HG02623 (cell line): ENCODE results near the gene ACAP3.
"Not testable (repeated sequence)": the region's sequence is repeated elsewhere in the genome, so short reads cannot be mapped to it uniquely, and the experiment has no call there.

Experiments
- ATAC-seq: cut with Tn5 transposase; IDR thresholded peaks from one replicate; pipeline ENCODE4 v1.9.1; 2021; ENCODE audit warnings: moderate library complexity; ENCODE audit not compliant: unreplicated experiment

Gene ACAP3

DNA sequence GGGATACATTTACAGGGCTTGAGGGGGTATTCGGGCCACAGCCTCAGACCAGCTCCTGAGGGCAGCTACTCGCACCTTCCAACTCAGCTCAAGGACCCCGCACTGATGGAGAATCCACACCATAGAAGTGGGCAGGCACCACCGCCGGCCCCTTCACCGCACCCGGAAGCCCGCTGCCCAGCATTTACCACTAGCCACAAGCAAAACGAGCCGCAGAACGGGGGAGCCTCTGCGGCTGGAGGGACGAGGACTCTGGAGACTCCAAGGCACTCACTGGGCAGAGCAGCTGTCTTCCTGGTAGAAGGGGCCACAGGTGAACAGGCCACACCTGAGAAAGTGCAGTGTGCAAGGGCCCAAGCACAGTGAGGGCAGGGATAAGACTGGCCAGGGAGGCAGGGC is 39.4 kb downstream of the ACAP3 start:
- no peak for ATAC-seq

DNA sequence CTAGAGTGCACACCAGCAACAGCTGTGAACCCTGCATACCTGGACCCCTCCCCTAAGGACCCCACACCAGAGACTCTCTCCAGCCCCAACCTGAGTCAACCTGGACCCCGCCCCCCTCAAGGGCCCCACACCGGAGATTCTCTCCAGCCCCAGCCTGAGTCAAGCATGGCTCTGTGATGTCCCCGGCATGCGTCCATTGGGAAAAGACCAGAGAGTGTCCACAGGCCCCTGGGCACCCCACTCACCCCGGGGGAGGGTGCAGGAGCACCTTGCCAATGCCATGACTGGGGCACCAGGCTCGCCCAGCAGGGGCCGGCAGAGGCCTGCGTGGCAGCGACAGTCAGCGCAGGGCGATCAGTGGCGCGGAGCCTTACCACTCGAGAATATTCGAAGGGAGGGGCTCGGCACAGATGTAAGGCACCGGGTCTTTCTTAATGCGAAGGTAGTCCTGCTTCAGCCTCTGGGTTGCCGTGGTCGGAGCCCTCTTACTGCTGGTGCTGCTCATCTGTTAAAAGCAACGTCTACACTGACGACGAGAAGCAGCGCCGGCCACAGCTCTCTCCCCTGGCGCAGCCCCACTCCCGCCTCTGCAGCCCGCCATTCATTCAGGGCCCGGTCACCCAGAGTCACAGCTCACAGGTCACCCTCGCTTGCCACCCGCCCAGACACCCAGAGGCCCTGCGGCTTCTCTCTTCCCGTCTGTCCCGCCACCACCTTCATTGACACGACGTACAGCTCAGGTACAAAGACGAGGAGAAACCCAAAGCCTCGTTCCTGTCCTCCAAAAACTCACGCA is 40.0 kb downstream of the ACAP3 start:
- no peak for ATAC-seq

DNA sequence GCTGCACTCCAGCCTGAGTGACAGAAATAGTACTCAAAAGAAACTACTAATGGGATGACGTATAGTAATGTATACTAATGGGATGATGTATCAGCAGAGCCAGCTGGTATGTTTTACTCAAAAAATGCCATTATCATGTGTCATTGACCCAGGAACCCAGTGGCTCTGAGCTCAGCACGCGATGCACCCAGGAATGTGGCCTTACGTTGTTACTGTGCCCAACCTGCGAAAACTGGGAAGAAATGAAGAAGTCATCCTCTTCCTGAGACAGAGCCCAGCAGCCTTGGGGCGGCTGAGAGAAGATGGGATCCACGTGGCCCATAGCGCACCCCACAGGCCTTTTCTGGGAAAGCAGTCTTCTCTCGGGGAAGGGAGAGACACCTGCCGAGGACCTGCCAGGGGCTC is 42.9 kb downstream of the ACAP3 start:
- no peak for ATAC-seq

DNA sequence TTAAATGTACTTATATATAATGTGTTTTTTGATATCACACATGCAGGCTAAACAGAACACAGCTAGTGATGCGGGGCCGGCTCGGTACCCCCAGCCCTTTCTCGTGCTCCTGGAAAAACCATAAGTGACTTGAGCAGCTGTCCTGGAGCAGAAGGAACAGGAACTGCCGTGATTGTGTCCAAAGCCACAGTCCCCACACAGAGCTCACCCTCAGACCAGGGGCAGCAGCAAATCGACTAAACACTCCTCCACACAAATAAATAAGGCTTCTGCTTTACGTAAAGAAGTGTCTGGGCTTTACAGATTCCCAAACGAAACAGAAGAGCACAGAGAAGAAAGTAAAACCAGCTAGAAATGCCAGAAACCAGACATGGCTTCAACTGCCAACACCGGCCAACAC is 43.7 kb downstream of the ACAP3 start:
- ATAC-seq, result no peak

DNA sequence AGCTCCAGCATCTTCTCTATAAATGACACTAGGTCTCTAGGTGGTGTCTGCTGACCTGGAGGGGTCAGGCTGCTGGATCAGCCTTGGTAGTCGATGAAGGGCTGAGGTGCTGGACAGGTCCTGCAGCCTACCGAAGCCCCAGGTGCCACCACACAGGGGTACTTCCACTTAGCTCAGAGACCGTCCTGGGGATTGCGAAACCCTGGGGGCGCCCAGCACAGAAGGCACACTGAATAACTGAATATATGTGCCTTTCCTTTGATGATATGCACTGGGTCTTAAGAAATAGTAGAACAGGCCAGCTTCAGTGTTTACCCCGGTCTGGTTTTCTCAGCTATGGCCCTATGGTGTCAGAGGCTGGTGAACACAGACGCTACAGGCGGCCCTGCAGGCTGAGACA is 45.0 kb downstream of the ACAP3 start:
- ATAC-seq, result no peak

DNA sequence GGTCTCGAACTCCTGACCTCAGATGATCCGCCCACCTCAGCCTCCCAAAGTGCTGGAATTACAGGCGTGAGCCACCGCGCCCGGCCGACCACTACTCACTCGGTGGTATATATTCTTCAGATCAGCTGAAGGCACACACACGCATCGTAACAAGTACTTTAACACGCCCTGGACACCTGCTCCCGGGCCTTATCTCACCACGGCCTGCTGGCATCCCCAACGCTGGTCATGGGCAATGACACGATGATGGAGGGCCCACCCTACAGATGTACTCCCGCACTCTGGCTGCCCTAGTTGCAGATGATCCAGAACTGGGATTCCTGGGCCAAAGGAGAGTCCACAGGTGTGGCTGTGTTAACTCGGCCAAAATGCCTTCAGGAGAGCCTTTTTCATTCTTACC is 45.7 kb downstream of the ACAP3 start:
- ATAC-seq, result no peak

DNA sequence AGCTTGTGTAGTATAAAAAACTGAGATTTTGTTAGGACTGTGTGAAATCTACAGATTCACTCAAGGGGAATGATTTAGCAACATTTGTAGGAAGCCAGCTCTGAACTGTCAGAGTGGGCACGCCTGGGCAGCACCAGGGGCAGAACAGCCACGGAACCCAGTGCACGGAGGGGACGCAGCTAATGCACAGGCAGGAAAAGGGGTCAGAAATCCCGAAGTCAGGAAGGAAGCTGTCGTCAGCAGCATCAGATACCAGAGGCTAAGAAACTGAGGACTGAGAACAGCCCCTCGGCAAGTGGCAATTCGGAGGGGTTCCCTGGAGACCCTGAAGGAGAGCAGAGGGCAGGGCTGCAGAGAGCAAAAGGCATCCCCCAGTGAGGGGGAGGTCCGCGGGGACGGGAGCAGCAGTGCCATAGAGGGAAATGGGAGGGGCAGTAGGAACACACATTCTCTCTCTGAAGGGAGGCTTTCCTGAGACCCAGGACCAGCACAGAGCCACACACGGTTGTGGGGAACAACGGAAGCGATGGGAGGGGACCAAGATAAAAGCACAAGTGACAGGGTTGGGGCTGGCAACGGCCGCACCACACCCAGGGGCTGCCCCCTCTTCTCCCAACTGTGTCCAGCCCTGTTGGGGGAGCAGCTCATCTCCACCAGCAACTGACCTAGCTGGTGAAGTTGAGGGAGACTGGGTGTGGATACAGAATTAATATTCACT is 46.7 kb downstream of the ACAP3 start:
- no peak for ATAC-seq

DNA sequence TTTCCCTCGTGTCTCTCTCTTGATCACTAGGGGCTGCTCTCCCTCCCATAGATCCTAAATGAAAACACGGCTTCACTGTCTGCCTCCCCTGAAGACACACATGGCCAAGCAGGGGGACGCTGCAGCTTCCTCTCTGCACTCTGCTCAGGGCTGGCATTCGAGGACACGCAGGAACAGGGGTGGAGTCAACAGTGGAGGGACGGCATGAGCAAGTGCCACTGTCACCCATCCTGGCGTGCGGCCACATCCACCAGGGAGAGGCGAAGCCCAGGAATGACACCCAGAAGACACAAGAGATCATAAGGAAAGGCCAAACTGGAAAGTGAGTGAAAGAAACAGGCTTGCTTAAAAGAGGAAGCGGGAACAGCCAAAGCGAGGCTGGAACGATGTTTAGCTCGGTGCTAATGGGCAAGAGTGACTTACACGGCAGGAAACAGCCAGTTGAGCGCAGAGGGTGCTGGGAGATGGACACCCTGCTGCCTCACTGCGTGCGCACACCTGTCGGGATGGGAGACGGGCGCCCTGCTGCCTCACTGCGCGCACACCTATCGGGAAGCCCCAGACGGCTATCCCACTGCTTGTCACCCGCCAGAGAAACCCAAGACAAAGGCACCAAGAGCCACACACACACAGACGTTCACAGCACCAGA is 47.7 kb downstream of the ACAP3 start:
- no peak for ATAC-seq

DNA sequence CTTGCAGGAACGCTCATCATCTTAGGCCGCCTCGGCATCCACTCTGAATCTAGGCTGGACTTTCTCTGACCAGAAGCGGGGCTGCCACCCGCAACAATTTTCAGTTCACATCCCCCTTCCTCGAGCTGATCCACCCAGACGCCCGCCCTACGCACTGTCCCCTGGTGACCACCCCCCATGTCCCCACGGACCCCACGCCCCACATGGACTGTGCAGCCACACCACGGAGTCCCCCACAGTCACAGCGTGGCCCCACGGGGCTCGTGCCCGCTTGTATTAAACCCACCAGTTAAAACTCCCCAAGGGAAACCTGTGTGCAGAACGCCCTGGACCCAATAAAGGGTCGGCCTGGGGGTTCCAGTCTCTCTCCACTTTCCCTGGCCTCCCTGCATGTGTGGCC is 48.2 kb downstream of the ACAP3 start:
- no peak for ATAC-seq

DNA sequence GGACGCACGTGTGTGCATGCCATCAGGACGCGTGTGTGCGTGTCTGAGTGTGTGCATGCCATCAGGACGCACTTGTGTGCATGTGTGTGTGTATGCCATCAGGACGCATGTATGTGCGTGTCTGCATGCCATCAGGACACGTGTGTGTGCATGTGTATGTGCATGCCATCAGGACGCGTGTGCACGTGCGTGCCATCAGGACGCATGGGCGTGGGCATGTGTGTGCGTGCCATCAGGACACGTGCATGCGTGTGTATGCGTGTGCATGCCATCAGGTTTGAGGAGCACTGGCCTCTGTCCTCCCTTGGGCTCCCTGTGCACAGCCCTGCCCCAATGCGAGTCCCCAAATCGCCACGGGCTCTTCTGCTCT is 48.6 kb downstream of the ACAP3 start:
- ATAC-seq, result no peak

DNA sequence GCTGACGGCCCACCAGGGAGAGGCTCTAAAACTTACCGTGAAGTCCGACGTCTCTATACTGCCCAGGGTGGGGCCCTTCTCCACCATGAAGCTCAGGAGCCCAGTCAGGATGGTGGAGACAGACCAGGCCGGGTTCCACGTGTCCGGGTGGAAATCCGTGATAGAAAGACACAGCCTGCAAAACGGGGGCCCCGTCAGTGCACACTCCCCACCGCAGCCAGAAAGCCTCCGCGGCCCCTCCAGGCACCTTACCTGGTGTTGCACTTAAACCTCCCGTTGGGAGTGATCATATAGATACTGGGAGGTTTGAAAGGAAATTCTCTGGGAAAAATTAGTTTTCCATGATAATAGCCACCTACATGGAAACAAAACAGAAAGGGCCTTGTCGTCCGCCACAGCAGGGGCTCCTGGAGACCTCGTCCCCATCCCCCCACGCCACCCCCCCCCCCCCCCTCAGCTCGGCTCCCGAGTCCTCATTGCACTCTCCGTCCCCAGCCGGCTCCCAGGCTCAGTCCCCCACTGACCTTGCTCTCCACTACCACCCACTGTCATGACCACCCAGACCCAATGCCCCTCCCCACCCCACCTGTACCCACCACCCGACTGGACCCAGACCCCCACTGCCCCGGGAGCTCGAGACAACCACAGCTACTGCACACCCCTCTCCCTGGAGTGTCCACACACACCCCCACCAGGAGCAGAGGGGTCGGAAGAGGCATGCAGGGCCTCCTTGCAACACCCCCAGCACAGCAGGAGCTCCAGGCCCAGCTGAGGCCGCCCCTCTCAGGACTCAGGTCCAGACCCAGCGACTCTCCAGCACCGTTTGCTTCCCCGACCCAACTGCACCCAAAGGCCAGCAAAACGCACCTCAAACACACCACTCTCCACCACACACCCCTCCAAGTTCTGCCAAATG is 50.5 kb downstream of the ACAP3 start:
- no peak for ATAC-seq

DNA sequence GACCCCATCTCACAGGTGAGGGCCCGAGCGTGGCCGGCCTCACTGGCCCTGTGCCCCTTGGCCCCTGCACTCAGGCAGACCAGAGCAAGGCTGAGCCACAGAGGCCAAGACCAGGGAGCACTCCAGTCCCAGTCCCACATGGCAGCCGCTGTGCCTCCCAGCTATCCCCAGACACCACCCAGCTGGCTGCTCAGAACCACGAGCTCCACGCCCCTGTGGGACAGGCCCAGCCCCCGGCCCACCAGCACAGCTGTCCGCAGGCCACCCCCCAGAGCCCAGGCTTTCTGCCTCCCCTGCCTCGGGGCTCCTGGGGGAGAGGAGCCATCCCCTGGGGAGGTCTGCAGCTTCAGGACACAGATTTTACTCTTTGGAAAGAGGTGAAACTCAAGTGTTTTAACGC is 52.1 kb downstream of the ACAP3 start:
- ATAC-seq, result no peak

DNA sequence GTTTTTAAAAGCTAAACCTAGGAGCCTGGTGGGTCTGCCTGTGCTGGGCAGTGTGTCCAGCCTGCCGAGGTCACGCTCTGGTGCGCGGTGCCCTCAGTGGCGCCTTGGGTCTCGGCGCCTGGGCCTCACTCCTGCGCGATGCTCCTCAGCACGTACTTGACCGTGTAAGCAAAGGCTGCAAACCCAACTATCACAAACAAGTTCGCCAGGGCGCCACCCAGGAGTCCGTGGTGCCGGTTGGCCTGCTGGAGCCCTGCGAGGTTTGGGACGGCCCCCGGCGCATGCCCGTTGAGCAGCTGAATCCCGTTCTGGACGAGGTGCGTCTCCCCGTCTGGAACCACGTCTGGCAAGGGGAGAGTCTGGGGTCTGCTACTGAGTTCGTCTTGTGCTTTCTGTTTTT is 52.7 kb downstream of the ACAP3 start:
- ATAC-seq, result no peak

DNA sequence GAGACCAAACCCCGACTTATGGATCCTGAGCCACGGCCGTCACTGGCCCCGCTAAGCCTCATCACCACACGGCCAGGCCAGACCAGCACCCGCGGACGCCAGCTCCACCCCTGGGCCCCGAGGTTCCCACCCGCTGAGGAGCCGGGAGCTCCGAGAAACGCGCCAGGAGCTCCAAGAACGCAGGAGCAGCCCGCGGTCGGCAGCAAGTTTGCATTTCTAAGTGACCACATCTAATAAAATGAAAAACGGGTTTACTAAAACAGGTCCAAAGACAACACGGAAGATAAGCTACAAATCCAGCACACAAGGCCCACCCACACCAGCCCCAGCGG is 53.1 kb downstream of the ACAP3 start:
- ATAC-seq, result no peak

DNA sequence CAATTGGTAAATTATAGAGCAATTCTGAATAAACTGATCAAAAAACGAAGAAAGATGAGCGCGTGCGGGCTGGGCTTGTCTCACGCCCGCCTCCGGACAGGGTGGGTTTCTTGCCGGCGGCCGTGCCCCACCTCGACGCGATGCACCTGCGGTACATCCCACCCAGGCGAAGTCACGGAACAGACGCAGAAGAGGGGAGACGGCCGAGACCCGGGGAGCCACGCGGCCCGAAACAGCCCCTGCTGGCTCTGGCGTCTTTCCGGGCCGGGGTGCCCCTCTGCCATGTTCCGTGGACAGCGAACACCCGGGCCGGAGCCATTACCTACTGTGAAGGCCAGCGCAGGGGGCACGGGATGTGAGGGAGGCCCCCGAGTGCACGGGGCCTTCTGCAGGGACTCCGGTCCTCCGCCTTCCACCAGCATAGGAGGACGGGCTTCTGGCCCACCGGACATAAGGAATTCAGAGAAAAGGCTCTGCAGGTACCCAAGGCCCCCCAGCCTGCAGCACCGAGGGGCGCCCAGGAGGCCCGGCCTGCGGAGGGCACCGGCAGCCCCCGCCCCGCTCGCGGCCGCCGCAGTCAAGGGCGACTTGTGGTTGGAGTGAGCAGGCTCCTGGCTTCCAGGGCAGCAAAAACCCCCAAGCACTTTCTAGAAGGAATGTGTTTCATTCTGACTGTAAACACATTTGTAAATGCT is 53.6 kb downstream of the ACAP3 start:
- ATAC-seq, result no peak

DNA sequence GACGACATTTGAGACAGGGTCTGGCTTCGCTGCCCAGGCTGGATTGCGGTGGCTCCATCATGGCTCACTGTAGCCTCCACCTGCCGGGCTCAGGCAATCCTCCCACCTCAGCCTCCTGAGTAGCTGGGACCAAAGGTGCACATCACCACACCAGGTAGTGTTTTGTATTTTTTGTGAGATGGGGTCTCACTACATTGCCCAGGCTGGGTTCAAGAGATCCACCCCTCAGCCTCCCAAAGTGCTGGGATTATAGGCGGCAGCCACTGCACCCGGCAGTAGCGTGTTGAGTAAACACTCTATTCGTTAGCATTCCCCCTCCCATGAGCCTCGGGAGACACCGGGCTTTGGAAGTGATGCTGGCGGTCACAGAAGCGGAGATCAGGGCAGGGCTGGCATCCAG is 54.4 kb downstream of the ACAP3 start:
- ATAC-seq, result no peak

DNA sequence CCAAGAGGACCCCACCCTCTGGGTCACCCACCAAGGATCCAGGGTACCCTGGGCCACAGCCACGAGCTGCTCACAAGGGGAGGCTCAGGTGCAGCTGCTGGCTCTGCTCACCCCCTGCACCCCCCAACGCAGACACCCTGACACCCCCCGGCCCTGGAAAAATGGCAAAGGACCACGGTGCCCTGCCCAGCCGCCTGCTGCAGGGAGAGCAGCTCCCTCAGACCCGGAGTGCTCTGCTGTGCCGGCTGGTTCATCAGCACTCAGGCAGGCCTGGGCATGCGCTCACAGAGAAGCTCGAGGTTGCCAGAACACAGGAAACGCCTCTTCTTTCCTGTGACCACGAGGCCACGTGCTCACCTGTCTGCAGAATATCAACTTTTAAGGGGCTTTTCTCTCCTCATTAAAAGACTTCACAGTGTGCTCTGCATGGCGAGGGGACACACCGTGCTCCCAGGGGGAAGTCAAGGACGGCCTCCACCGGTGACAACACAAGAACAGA is 56.9 kb downstream of the ACAP3 start:
- no peak for ATAC-seq

DNA sequence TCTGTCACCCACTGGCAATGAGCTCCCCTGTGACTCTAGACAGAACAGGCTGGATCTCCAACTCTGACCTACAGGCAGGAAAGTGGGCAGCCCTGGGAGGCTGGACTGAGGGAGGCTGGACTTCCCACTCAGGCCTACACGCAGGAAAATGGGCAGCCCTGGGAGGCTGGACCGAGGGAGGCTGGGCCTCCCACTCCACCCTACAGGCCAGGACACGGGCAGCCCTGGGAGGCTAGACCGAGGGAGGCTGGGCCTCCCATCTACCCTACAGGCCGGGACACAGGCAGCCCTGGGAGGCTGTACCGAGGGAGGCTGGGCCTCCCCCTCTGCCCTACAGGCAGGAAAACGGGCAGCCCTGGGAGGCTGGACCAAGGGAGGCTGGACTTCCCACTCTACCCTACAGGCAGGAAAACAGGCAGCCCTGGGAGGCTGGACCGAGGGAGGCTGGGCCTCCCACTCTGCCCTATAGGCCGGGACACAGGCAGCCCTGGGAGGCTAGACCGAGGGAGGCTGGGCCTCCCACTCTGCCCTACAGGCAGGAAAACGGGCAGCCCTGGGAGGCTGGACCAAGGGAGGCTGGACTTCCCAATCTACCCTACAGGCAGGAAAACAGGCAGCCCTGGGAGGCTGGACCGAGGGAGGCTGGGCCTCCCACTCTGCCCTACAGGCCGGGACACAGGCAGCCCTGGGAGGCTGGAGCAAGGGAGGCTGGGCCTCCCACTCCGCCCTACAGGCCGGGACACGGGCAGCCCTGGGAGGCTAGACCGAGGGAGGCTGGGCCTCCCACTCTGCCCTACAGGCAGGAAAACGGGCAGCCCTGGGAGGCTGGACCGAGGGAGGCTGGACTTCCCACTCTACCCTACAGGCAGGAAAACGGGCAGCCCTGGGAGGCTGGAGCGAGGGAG is 59.5 kb downstream of the ACAP3 start:
- not testable (repeated sequence) for ATAC-seq

DNA sequence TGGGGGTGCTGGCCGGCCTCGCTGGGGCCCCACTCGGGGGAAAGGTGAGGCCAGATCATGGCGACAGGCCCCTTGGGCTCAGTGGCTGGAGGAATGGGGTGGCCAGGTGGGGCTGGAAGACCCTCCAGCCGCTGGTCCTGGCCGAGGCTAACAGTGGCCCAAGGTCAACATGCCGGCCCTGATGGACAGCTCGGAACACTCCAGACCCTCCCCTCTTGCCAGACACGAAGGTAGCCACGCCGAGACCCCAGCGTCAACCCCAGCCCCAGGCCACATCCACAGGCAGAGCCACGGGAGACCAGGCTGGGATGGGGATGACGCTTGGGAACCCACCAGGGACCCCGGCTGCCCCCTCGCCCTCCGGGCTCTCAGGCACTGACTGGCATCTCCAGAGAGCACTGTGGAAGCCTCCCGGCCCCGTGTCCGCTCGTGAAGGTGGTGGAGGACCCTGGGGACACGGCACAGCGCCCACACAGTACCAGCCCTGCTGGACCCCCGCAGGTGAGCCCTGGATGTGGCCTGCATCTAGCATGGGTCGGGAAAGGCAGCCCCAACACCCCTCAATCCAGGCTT is 60.3 kb downstream of the ACAP3 start:
- no peak for ATAC-seq
